NOMO-1 treated with dmso at 0.1 percent for 144 hours (cell line): ENCODE data around the gene LTO1.

Experiments used
- DNase-seq: peaks from one replicate; lab custom pipeline; 2025; ENCODE audit not compliant: unreplicated experiment; lab: John Stamatoyannopoulos, UW

LTO1 gene

GRCh38 chr11:69674886-69675714 is at the start of gene LTO1:
Gene LTO1, minus strand, starts transcription at chr11:69675353. Its CDS starts 114 bp downstream, at chr11:69675239.
- DNase-seq: peak; percentile 94

GRCh38 chr11:69721745-69722144 is 46.6 kb upstream of the LTO1 start:
- DNase-seq: no peak

- DNase-seq: no peak
These were observed 46.0 kb upstream of the LTO1 start for GRCh38 chr11:69721106-69721505.

- no peak for DNase-seq
These were observed 43.8 kb upstream of the LTO1 start for GRCh38 chr11:69718912-69719311.

GRCh38 chr11:69718147-69718546 is 43.0 kb upstream of the LTO1 start:
- DNase-seq: peak; percentile 38

- DNase-seq: no peak
These were observed 42.0 kb upstream of the LTO1 start for GRCh38 chr11:69716891-69717747.

GRCh38 chr11:69716099-69716498 is 40.9 kb upstream of the LTO1 start:
- no peak for DNase-seq

- DNase-seq: no peak
These were observed 40.3 kb upstream of the LTO1 start for GRCh38 chr11:69715446-69715845.

- DNase-seq: peak; percentile 61
These were observed 37.0 kb upstream of the LTO1 start for GRCh38 chr11:69711822-69712801.

GRCh38 chr11:69708736-69709401 is 33.7 kb upstream of the LTO1 start:
- DNase-seq: no peak

GRCh38 chr11:69707176-69707575 is 32.0 kb upstream of the LTO1 start:
- no peak for DNase-seq

GRCh38 chr11:69705901-69706787 is 31.0 kb upstream of the LTO1 start:
- no peak for DNase-seq

- DNase-seq: peak; percentile 54
These were observed 30.2 kb upstream of the LTO1 start for GRCh38 chr11:69705351-69705811.

GRCh38 chr11:69704508-69705253 is 29.5 kb upstream of the LTO1 start:
- peak; percentile 8 for DNase-seq

GRCh38 chr11:69703768-69704507 is 28.8 kb upstream of the LTO1 start, which contains the start of gene FGF19:
Gene FGF19, minus strand, starts transcription at chr11:69704022. Its CDS starts 146 bp downstream, at chr11:69703876.
- no peak for DNase-seq

- no peak for DNase-seq
These were observed 28.3 kb upstream of the LTO1 start for GRCh38 chr11:69703453-69703767.

GRCh38 chr11:69702769-69703452 is 27.8 kb upstream of the LTO1 start:
- DNase-seq: no peak
